ENCODE measurements around the gene MRPS25.

The MRPS25 gene

DNA sequence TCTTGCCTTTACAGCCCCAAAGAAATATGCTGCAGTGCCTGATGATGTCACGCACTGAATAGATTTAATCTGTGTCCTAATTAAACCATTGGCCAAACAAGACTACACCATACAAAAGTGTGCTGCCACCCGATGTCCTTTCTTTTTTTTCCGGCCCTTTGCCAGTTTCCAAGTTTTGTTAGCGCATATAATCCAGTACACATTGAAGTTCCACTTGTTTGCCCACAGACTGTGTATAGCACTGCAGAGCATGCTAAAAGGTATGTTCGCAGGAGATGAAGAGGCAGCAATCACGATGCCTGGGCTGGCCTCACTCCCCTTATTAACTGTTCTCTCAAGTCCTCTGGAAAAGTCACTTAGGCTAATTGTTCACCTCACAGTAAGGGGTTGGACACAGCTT, 26.8 kb downstream of the MRPS25 start:
- CTCF ChIA-PET: no interaction called here
- DNase-seq (ENCODE audit: extremely low spot score): no peak
- TF ChIP-seq HDGF (IDR thresholded peaks at IDR 0.05; ENCODE audit: borderline replicate concordance) (no peak), ELF4 (IDR thresholded peaks at IDR 0.05) (no peak), BHLHE40 (IDR thresholded peaks at IDR 0.05; ENCODE audit: borderline replicate concordance) (no peak), NFRKB (IDR thresholded peaks at IDR 0.05) (no peak), SP1 (IDR thresholded peaks at IDR 0.05) (no peak), LEF1 (IDR thresholded peaks at IDR 0.05; ENCODE audit: borderline replicate concordance) (no peak), FOXK2 (IDR thresholded peaks at IDR 0.05) (no peak), ARNT (IDR thresholded peaks at IDR 0.05) (no peak), TARDBP (IDR thresholded peaks at IDR 0.05) (no peak), ZNF384 (IDR thresholded peaks at IDR 0.05) (no peak), FOXM1 (IDR thresholded peaks at IDR 0.05; ENCODE audit: borderline replicate concordance) (no peak), SUZ12 (IDR thresholded peaks at IDR 0.05) (no peak), CTBP1 (IDR thresholded peaks at IDR 0.05; ENCODE audit: borderline replicate concordance) (no peak), FOXA1 (IDR thresholded peaks at IDR 0.05) (no peak), L3MBTL2 (conservative IDR thresholded peaks at IDR 0.05) (no peak)
- TF ChIP-seq, protein P1, sequence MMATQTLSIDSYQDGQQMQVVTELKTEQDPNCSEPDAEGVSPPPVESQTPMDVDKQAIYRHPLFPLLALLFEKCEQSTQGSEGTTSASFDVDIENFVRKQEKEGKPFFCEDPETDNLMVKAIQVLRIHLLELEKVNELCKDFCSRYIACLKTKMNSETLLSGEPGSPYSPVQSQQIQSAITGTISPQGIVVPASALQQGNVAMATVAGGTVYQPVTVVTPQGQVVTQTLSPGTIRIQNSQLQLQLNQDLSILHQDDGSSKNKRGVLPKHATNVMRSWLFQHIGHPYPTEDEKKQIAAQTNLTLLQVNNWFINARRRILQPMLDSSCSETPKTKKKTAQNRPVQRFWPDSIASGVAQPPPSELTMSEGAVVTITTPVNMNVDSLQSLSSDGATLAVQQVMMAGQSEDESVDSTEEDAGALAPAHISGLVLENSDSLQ (IDR thresholded peaks at IDR 0.05): no peak
- POLR2A ChIA-PET: no interaction called here

- DNase-seq (ENCODE audit: extremely low spot score): no peak
- ChIA-PET CTCF (no interaction called here), POLR2A (no interaction called here)
- TF ChIP-seq SUZ12 (IDR thresholded peaks at IDR 0.05): no peak
- no peak for TF ChIP-seq TARDBP (IDR thresholded peaks at IDR 0.05)
- TF ChIP-seq FOXA1 (IDR thresholded peaks at IDR 0.05): no peak
- no peak for TF ChIP-seq ARNT (IDR thresholded peaks at IDR 0.05)
- TF ChIP-seq L3MBTL2 (conservative IDR thresholded peaks at IDR 0.05): no peak
- TF ChIP-seq, protein P1 (IDR thresholded peaks at IDR 0.05): no peak
These were observed 32.0 kb downstream of the MRPS25 start for GRCh38 chr3:15033103-15033502.

DNA sequence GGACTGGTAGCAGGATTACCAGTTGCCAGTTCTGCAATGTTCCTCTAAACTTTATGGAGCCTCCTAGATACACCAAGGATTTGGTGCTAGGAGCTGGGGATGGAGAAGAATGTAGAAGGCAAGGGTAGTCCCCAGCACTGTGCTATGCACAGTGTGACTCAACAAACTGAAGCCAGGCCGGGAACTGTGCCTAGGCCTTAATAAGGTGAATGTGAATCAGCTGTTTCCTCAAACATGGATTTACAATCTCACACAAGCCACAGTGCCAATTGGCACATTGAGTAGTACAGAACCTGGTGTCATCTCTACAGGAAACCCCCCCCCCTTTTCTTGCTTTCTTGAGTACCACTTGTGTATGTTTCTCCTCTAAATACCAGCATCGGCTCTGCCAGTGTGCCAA, 32.5 kb downstream of the MRPS25 start:
- ChIA-PET POLR2A (no interaction called here), CTCF (no interaction called here)
- no peak for DNase-seq (ENCODE audit: extremely low spot score)
- TF ChIP-seq, protein P1 (IDR thresholded peaks at IDR 0.05): no peak
- TF ChIP-seq NFRKB (IDR thresholded peaks at IDR 0.05) (no peak), SP1 (IDR thresholded peaks at IDR 0.05) (no peak), FOXK2 (IDR thresholded peaks at IDR 0.05) (no peak), ELF4 (IDR thresholded peaks at IDR 0.05) (no peak), BHLHE40 (IDR thresholded peaks at IDR 0.05; ENCODE audit: borderline replicate concordance) (no peak), SUZ12 (IDR thresholded peaks at IDR 0.05) (no peak), ZNF384 (IDR thresholded peaks at IDR 0.05) (no peak), TARDBP (IDR thresholded peaks at IDR 0.05) (no peak), FOXM1 (IDR thresholded peaks at IDR 0.05; ENCODE audit: borderline replicate concordance) (no peak), L3MBTL2 (conservative IDR thresholded peaks at IDR 0.05) (no peak), CTBP1 (IDR thresholded peaks at IDR 0.05; ENCODE audit: borderline replicate concordance) (no peak), ARNT (IDR thresholded peaks at IDR 0.05) (no peak)

DNA sequence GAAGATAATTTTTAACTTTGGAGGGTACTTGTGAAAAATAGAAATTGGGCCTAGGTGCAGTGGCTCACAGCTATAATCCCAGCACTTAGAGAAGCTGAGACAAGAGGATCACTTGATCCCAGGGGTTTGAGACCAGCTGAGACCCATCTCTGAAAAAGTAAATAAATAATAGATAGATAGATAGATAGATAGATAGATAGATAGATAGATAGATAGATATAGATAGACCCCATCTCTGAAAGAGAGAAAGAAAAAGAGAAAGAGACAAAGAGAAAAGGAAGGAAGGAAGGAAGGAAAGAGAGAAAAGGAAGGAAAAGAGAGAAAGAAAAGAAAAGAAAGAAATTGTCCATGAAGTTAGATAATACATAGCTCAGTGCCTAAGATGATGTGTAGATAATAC, 35.5 kb downstream of the MRPS25 start:
- ChIA-PET POLR2A (no interaction called here), CTCF (interaction anchor here (0.6 to 0.9 kb wide), 2 partner anchors 103 to 205 kb away, joined by 3 to 4 read pairs; no protein-coding TSS in a partner anchor)
- no peak for TF ChIP-seq FOXA1 (IDR thresholded peaks at IDR 0.05)
- DNase-seq (ENCODE audit: extremely low spot score): no peak

- CTCF ChIA-PET: no interaction called here
- POLR2A ChIA-PET: no interaction called here
- DNase-seq (ENCODE audit: extremely low spot score): no peak
- TF ChIP-seq, protein P1 (IDR thresholded peaks at IDR 0.05): no peak
- TF ChIP-seq L3MBTL2 (conservative IDR thresholded peaks at IDR 0.05) (no peak), TARDBP (IDR thresholded peaks at IDR 0.05) (no peak), FOXA1 (IDR thresholded peaks at IDR 0.05) (no peak), FOXM1 (IDR thresholded peaks at IDR 0.05; ENCODE audit: borderline replicate concordance) (no peak), LEF1 (IDR thresholded peaks at IDR 0.05; ENCODE audit: borderline replicate concordance) (no peak), FOXK2 (IDR thresholded peaks at IDR 0.05) (no peak), SUZ12 (IDR thresholded peaks at IDR 0.05) (no peak), NFRKB (IDR thresholded peaks at IDR 0.05) (no peak), SP1 (IDR thresholded peaks at IDR 0.05) (no peak), ELF4 (IDR thresholded peaks at IDR 0.05) (no peak), CTBP1 (IDR thresholded peaks at IDR 0.05; ENCODE audit: borderline replicate concordance) (no peak), ARNT (IDR thresholded peaks at IDR 0.05) (no peak), HDGF (IDR thresholded peaks at IDR 0.05; ENCODE audit: borderline replicate concordance) (no peak), BHLHE40 (IDR thresholded peaks at IDR 0.05; ENCODE audit: borderline replicate concordance) (no peak), ZNF384 (IDR thresholded peaks at IDR 0.05) (no peak)
These were observed 41.4 kb downstream of the MRPS25 start for GRCh38 chr3:15023719-15024118.

DNA sequence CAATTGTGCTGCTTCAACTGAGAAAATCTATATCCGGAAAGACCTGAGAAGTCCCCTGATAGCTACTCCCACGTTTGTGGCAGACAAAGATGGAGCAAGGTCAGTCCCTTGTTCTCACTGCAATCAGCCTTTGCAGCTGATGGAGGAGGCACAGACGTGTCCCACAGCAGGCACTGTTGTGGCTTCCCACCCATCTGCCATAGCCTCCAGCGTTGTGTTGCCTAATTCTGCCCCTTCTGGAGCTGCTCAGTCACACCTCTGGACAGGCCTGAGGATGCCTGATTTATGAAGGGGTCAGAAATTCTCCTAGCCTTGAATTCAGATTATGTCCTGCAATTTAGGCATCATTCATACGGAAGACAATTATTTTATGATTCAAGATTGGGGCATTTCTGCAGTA, 41.9 kb downstream of the MRPS25 start:
- ChIA-PET POLR2A (no interaction called here), CTCF (no interaction called here)
- DNase-seq (ENCODE audit: extremely low spot score): no peak
- TF ChIP-seq BHLHE40 (IDR thresholded peaks at IDR 0.05; ENCODE audit: borderline replicate concordance) (no peak), ZNF384 (IDR thresholded peaks at IDR 0.05) (no peak)
